ENCODE results near the gene LUC7L3.

The LUC7L3 gene

GRCh38 chr17:50768346-50768761 lies 49.0 kb downstream of the LUC7L3 start:
- no peaks in the 10 kb centered on the region for H3K27me3 ChIP-seq (ENCODE audit: insufficient read depth, poor library complexity, severe bottlenecking)
- no peak for DNase-seq (ENCODE audit: low read depth in 1 of 2, low spot score in 1 of 2)
- H3K4me3 ChIP-seq (replicated peaks; ENCODE audit: insufficient read depth, low read length), result no peak overlapping the region
- no peak overlapping the region for H3K27ac ChIP-seq (replicated peaks)
- no peak for TF ChIP-seq REST (IDR thresholded peaks at IDR 0.05; ENCODE audit: insufficient replicate concordance, low read depth)
- TF ChIP-seq POLR2AphosphoS5 (IDR thresholded peaks at IDR 0.05; ENCODE audit: low read depth), result no peak
- no peak for TF ChIP-seq SPI1 (IDR thresholded peaks at IDR 0.05; ENCODE audit: borderline replicate concordance, low read depth)
- TF ChIP-seq GABPA (IDR thresholded peaks at IDR 0.05; ENCODE audit: low read depth), result no peak
- TF ChIP-seq CTCF (IDR thresholded peaks at IDR 0.05; ENCODE audit: insufficient read depth, low read length), result no peak

GRCh38 chr17:50769884-50770283 lies 50.5 kb downstream of the LUC7L3 start:
- Histone ChIP-seq H3K27me3 (ENCODE audit: insufficient read depth, poor library complexity, severe bottlenecking) (no peaks in the 10 kb centered on the region), H3K27ac (replicated peaks) (no peak overlapping the region), H3K4me3 (replicated peaks; ENCODE audit: insufficient read depth, low read length) (no peak overlapping the region)
- TF ChIP-seq CTCF (IDR thresholded peaks at IDR 0.05; ENCODE audit: insufficient read depth, low read length) (no peak), GABPA (IDR thresholded peaks at IDR 0.05; ENCODE audit: low read depth) (no peak)
- no peak for DNase-seq (ENCODE audit: low read depth in 1 of 2, low spot score in 1 of 2)

- TF ChIP-seq POLR2AphosphoS5 (IDR thresholded peaks at IDR 0.05; ENCODE audit: low read depth) (no peak), CTCF (IDR thresholded peaks at IDR 0.05; ENCODE audit: insufficient read depth, low read length) (no peak), SPI1 (IDR thresholded peaks at IDR 0.05; ENCODE audit: borderline replicate concordance, low read depth) (no peak), GABPA (IDR thresholded peaks at IDR 0.05; ENCODE audit: low read depth) (no peak), REST (IDR thresholded peaks at IDR 0.05; ENCODE audit: insufficient replicate concordance, low read depth) (no peak)
- H3K27ac ChIP-seq (replicated peaks), result no peak overlapping the region
- H3K4me3 ChIP-seq (replicated peaks; ENCODE audit: insufficient read depth, low read length), result no peak overlapping the region
- no peak for DNase-seq (ENCODE audit: low read depth in 1 of 2, low spot score in 1 of 2)
- no peaks in the 10 kb centered on the region for H3K27me3 ChIP-seq (ENCODE audit: insufficient read depth, poor library complexity, severe bottlenecking)
Observed at GRCh38 chr17:50770346-50770745, 50.9 kb downstream of the LUC7L3 start.

GRCh38 chr17:50771991-50772785 lies 52.8 kb downstream of the LUC7L3 start:
- no peak for DNase-seq (ENCODE audit: low read depth in 1 of 2, low spot score in 1 of 2)
- H3K27me3 ChIP-seq (ENCODE audit: insufficient read depth, poor library complexity, severe bottlenecking), result no peaks in the 10 kb centered on the region
- TF ChIP-seq CTCF (IDR thresholded peaks at IDR 0.05; ENCODE audit: insufficient read depth, low read length) (no peak), GABPA (IDR thresholded peaks at IDR 0.05; ENCODE audit: low read depth) (no peak), REST (IDR thresholded peaks at IDR 0.05; ENCODE audit: insufficient replicate concordance, low read depth) (no peak), SPI1 (IDR thresholded peaks at IDR 0.05; ENCODE audit: borderline replicate concordance, low read depth) (no peak), POLR2AphosphoS5 (IDR thresholded peaks at IDR 0.05; ENCODE audit: low read depth) (no peak)
- no peak overlapping the region for H3K27ac ChIP-seq (replicated peaks)
- H3K4me3 ChIP-seq (replicated peaks; ENCODE audit: insufficient read depth, low read length), result no peak overlapping the region
